MCF 10A (cell line): ENCODE results near the gene EEF1A2. TPM values are rescaled to one million over a fixed set of nuclear protein-coding genes. Genes with fewer than 3 reads are reported as not detected.

Experiments used
- BruUV-seq: library from RNA; stranded (reverse); fragments of 400-500 nt; replicated peaks from 2 replicates; lab custom pipeline; 2021; lab: Mats Ljungman, UMichigan
- CTCF ChIA-PET: fragments of 300-600 bp; sonication (Branson Sonifier 250); formaldehyde crosslinking; extraction: SDS; loops from one replicate; lab custom pipeline; 2021; ENCODE audit warnings: antibody characterized with exemption, inconsistent platforms; lab: Yijun Ruan, JAX
- POLR2A ChIA-PET: fragments of 300-600, 350-650 bp; sonication (Branson Sonifier 250); formaldehyde crosslinking; extraction: SDS; loops from one replicate; lab custom pipeline; 2020; ENCODE audit warnings: antibody characterized with exemption, inconsistent platforms; lab: Yijun Ruan, JAX
- DNase-seq: peaks from one replicate; pipeline ENCODE4 v3.0.0-alpha.2; 2018; ENCODE audit not compliant: unreplicated experiment
- H3K27ac Mint-ChIP-seq: one replicate; pipeline ENCODE4 v1.8.0; 2022; ENCODE audit warnings: mild to moderate bottlenecking, low read depth, mixed read lengths; ENCODE audit not compliant: unreplicated experiment
- H3K27me3 Mint-ChIP-seq: one replicate; pipeline ENCODE4 v1.8.0; 2022; ENCODE audit warnings: mixed read lengths; ENCODE audit not compliant: insufficient read depth, unreplicated experiment
- H3K36me3 Mint-ChIP-seq: one replicate; pipeline ENCODE4 v1.8.0; 2022; ENCODE audit warnings: mild to moderate bottlenecking, moderate library complexity, mixed read lengths; ENCODE audit not compliant: insufficient read depth, unreplicated experiment
- H3K4me1 Mint-ChIP-seq: one replicate; pipeline ENCODE4 v1.8.0; 2022; ENCODE audit warnings: mixed read lengths; ENCODE audit not compliant: insufficient read depth, unreplicated experiment
- H3K4me3 Mint-ChIP-seq: one replicate; pipeline ENCODE4 v1.8.0; 2022; ENCODE audit warnings: mild to moderate bottlenecking, moderate library complexity, mixed read lengths; ENCODE audit not compliant: unreplicated experiment
- H3K9me3 Mint-ChIP-seq: one replicate; pipeline ENCODE4 v1.8.0; 2022; ENCODE audit warnings: mixed read lengths; ENCODE audit not compliant: unreplicated experiment
- CTCF ChIP-seq: fragments of 200-600 bp; IDR thresholded peaks from one replicate; pipeline ENCODE4 v1.8.0; 2022; ENCODE audit warnings: antibody characterized with exemption, mild to moderate bottlenecking; ENCODE audit not compliant: unreplicated experiment
- intact Hi-C: fragments of 100-400 bp; cut with micrococcal nuclease; formaldehyde crosslinking; loops from 2 replicates; pipeline ENCODE4 v1.14.1; 2022
- total RNA-seq: library from RNA; stranded (reverse); gene quantifications from 2 replicates; pipeline ENCODE4 v1.2.3, GENCODE V29; 2022

EEF1A2 gene
- total RNA-seq, 1 experiment from 2014 or later: 3.3 TPM

DNA sequence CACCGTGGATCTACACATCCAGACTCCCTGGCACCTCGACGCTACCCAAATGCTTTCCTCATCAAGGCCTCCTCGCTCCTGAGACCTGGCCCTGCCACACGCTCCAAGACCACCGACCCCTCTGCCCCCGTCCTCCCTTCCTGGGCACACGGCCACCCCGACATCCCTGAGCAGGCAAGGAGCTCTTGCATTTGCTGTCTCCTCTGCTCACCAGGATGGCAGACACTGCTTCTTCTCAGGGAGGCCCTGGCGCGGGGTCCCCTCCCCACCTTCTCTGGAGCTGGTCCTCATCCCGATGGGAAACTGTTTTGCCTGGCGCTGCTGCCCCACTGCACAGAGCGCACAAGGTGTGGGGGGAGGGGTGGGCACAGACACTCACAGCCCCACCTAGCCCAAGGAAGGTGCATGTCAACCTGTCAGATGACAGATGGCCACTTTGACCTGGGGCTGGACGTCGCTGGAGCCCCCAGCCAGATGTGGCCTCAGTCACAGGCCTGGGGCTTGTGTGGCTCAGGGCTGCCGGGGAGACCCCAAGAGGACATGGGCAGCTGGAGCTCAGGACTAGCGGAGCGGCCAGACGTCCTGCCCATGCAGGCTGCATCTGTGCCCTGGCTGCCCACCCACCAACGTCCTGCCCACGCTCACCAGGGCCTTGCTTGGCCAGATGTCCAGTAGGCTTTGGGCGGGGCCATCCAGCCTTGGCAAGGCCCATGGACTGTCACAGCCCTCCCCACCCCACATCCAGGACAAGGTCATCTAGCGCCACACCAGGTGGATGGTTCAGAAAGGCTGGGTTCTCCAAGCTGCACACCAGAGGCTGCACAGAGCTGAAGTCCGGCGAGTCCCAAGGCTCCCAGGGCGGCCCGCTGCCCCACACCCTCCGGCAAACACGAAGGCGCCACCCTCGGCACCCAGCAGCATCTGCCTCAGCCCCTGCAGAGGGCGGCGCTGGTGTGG, 20.3 kb downstream of the EEF1A2 start:
- no TSS peak for BruUV-seq
- TF ChIP-seq CTCF: no peak
- POLR2A ChIA-PET: interaction anchor here (0.9 kb wide), 1 partner anchor 61 kb away, joined by 3 read pairs; no protein-coding TSS in a partner anchor

DNA sequence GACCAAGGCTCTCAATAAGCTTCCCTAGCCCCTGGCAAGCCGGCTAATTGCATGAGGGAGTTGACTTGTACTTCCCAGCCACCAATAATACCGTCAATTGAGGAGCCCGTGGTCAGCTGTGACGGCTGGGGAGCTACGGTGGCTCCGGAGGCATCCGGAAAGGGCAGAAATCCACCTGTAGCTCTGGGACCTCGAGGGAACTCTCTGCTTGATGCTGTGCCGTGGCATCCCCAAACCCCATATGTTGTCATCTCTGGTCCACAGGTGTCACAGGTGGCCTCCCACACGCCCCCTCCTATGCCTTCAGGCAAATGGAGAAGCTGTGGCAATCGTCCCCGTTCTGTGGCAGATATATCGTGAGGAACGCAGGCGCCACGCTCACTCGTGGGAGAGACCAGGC, 20.9 kb downstream of the EEF1A2 start:
- peaks cover 58% of the 10 kb centered on the region for H3K27me3 Mint-ChIP-seq
- H3K4me1 Mint-ChIP-seq: peaks cover 14% of the 10 kb centered on the region
- CTCF ChIA-PET: interaction anchor here (3.6 kb wide), 1 partner anchor 19 kb away, joined by 10 read pairs; no protein-coding TSS in a partner anchor
- H3K27ac Mint-ChIP-seq: no peak overlapping the region
- H3K9me3 Mint-ChIP-seq: no peaks in the 10 kb centered on the region
- DNase-seq: no peak
- peaks cover 6% of the 10 kb centered on the region for H3K36me3 Mint-ChIP-seq
- POLR2A ChIA-PET: interaction anchor here (0.9 kb wide), 1 partner anchor 61 kb away, joined by 3 read pairs; no protein-coding TSS in a partner anchor
- BruUV-seq: no TSS peak
- H3K4me3 Mint-ChIP-seq: no peak overlapping the region
- intact Hi-C loops: no loop called here
- no peak for TF ChIP-seq CTCF

More for the DNA sequence above, 20.3 kb downstream of the EEF1A2 start:
- H3K27me3 Mint-ChIP-seq: peaks cover 64% of the 10 kb centered on the region
- H3K4me3 Mint-ChIP-seq: no peak overlapping the region
- peaks cover 17% of the 10 kb centered on the region for H3K4me1 Mint-ChIP-seq
- no peak for DNase-seq
- peaks cover 6% of the 10 kb centered on the region for H3K36me3 Mint-ChIP-seq
- H3K27ac Mint-ChIP-seq: no peak overlapping the region
- CTCF ChIA-PET: interaction anchor here (0.5 to 3.6 kb wide), 2 partner anchors 18 to 107 kb away, joined by 4 to 10 read pairs; no protein-coding TSS in a partner anchor
- intact Hi-C loops: no loop called here
- no peaks in the 10 kb centered on the region for H3K9me3 Mint-ChIP-seq

GRCh38 chr20:63477061-63477616, 21.7 kb downstream of the EEF1A2 start:
- intact Hi-C loops: no loop called here
- Mint-ChIP-seq H3K4me1 (peaks cover 8% of the 10 kb centered on the region), H3K27ac (no peak overlapping the region), H3K9me3 (no peaks in the 10 kb centered on the region), H3K36me3 (peaks cover 6% of the 10 kb centered on the region), H3K4me3 (no peak overlapping the region), H3K27me3 (peaks cover 50% of the 10 kb centered on the region)
- ChIA-PET POLR2A (interaction anchor here (0.9 to 1.0 kb wide), 2 partner anchors 19 to 62 kb away, joined by 3 to 4 read pairs; no protein-coding TSS in a partner anchor), CTCF (interaction anchor here (1.0 to 3.6 kb wide), 2 partner anchors 17 to 19 kb away, joined by 4 to 10 read pairs; no protein-coding TSS in a partner anchor)
- BruUV-seq: no TSS peak
- no peak for TF ChIP-seq CTCF
- no peak for DNase-seq

- Mint-ChIP-seq H3K27me3 (peaks cover 39% of the 10 kb centered on the region), H3K4me1 (no peaks in the 10 kb centered on the region), H3K27ac (no peak overlapping the region), H3K4me3 (no peak overlapping the region), H3K9me3 (no peaks in the 10 kb centered on the region), H3K36me3 (peaks cover 6% of the 10 kb centered on the region)
- BruUV-seq: no TSS peak
- intact Hi-C loops: no loop called here
- ChIA-PET POLR2A (interaction anchor here (1.0 kb wide), 1 partner anchor 266 kb away, joined by 3 read pairs; no protein-coding TSS in a partner anchor), CTCF (no interaction called here)
- DNase-seq: no peak
- TF ChIP-seq CTCF: no peak
These were observed 23.7 kb downstream of the EEF1A2 start for GRCh38 chr20:63475209-63475608.
